Transverse colon (tissue), 4 donors: ENCODE results near the gene FAM13C.

Experiments used
- EP300 ChIP-seq: sonication (generic); formaldehyde crosslinking; IDR thresholded peaks from one replicate; pipeline ENCODE4 v1.6.1; 2017; ENCODE audit warnings: antibody characterized with exemption, low read depth
- POLR2A ChIP-seq: fragments of 450-650 bp; IDR thresholded peaks from one replicate; pipeline ENCODE4 v1.6.1; 2016; ENCODE audit warnings: antibody characterized with exemption, mild to moderate bottlenecking, moderate library complexity
- POLR2AphosphoS5 ChIP-seq, 3 donors: sonication (generic); formaldehyde crosslinking; IDR thresholded peaks; one replicate each; pipeline ENCODE4 v1.6.1; 2016; ENCODE audit warnings: antibody characterized with exemption in 3 of 3
- TF ChIP-seq, protein P1 (sequence below), 5 experiments: fragments of 200-600 bp in 3 of 5; fragments of 450-650 bp in 2 of 5; sonication (generic) in 3 of 5; IDR thresholded peaks; 1 replicate in 2 of 5; 2 replicates in 3 of 5; pipeline ENCODE4 v1.5.1; 2016 to 2017; ENCODE audit warnings: antibody characterized with exemption in 5 of 5, inconsistent platforms in 3 of 5, mild to moderate bottlenecking in 2 of 5, moderate library complexity in 1 of 5

DNA sequence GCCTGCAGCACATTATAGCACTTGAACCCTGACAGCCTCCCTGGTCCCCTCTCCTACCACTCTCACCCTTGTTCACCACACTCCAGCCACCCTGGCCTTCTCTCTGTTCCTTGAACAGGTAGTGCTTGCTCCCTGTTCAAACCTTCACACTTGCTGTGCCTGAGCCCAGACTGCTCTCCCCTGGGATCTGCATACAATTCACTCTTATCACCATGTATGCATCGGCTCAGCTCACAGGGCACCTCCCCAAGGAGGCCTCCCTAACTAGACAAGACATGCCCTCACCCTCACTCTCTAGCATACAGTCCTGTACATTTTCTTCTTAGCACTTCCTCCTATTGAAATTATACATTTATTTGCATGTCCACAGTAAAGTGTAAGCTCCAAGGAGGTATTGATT, 59.3 kb downstream of the FAM13C start:
- TF ChIP-seq, protein P1, sequence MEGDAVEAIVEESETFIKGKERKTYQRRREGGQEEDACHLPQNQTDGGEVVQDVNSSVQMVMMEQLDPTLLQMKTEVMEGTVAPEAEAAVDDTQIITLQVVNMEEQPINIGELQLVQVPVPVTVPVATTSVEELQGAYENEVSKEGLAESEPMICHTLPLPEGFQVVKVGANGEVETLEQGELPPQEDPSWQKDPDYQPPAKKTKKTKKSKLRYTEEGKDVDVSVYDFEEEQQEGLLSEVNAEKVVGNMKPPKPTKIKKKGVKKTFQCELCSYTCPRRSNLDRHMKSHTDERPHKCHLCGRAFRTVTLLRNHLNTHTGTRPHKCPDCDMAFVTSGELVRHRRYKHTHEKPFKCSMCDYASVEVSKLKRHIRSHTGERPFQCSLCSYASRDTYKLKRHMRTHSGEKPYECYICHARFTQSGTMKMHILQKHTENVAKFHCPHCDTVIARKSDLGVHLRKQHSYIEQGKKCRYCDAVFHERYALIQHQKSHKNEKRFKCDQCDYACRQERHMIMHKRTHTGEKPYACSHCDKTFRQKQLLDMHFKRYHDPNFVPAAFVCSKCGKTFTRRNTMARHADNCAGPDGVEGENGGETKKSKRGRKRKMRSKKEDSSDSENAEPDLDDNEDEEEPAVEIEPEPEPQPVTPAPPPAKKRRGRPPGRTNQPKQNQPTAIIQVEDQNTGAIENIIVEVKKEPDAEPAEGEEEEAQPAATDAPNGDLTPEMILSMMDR (IDR thresholded peaks at IDR 0.05), result no peak
- no peak for TF ChIP-seq POLR2A
- no peak for TF ChIP-seq EP300
- TF ChIP-seq POLR2AphosphoS5 (IDR thresholded peaks at IDR 0.05), result no peak
